Activated T-cell treated with anti-CD3 and anti-CD28 coated beads for 24 hours (primary cell): Measurements from ENCODE around the gene HHIPL2.

Experiments
- DNase-seq: peaks from one replicate; pipeline ENCODE4 v3.0.0-alpha.2; 2020; ENCODE audit warnings: low read depth

The HHIPL2 gene

GRCh38 chr1:222547944-222548671, at the start of gene HHIPL2:
Gene HHIPL2, minus strand, starts transcription at chr1:222548104. Its CDS starts 60 bp downstream, at chr1:222548044.
- no peak for DNase-seq

- no peak for DNase-seq
Measured at GRCh38 chr1:222596696-222597095, 48.8 kb upstream of the HHIPL2 start.

DNA sequence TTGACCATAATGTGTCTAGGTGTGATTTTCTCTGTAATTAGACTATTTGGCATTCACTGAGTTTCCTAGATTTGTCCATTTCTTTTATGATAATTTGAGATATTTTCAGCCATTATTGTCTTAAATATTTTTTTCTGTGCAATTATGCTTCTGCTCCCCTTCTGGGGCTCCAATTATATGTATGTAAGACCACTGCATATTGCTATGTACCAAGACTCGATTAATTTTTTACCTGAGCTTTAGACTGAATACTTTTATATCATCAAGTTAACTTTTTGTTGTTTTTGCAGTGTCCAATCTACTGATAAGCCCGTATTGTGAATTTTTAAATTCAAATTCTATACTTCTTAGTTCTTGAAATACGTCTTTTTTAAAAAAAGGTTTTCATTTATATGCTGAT, 46.9 kb upstream of the HHIPL2 start:
- no peak for DNase-seq

GRCh38 chr1:222592171-222592570, 44.3 kb upstream of the HHIPL2 start:
- DNase-seq = no peak

DNA sequence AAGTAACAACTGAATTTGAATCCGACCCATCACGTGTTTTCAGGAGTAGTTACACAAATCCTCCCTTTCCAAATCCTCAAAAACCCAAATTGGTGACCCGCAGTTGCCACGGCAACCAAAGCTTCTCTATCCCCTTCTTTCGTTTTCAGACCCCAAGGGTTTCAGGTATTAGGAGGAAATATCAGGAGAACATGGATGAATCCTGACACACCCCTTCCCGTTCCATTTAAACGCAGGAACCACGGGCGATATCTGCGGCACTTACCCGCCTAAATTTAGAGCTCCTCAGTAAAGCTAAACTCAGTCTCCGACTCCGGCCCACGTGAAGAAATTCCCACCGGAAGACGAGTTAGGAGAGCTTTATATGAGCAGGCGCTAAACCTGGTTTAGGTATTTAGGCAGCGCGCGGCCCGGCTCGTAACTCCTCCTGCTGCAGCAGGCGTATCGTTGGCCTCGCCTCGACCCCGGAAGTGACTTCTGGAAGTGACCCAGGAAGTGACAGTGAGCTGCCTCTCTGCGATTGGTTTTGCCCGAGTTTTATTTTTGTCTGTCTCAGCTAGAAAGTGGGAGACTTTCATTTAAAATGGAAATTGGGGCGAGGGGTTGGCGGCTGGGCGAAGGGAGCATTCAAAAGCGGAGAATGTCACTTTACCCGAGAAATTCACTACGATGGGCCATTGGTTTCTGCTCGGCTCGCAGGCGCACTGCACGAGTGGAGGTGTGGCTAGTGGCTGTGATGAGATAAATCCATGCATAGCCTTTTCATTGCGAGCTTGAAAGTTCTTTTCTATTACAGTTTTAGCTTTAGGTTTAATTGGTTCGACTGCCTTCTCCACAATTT, 41.8 kb upstream of the HHIPL2 start, which contains the start of gene TAF1A:
TSS of gene TAF1A (minus strand) at position 472 of the 841 bp plus-strand sequence.
- DNase-seq = peak; percentile 83

DNA sequence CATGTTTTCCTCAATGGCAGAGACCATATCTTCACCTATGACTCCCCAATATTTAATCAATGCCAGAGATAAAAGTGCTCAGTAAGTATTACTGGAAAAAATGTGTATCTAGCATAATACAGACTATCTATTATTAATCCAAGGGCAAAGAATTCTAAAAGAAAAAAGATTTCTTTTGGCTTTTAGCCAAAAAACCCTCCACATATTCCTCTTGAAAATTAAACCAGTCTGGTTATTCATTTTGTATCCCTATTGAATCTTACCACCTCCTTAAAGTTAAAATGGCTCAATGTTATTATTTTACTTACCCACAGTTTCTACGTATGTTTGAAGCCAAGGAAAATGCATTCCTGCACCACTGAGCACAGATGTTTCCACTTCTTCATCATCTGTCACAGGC, 40.2 kb upstream of the HHIPL2 start:
- no peak for DNase-seq

- DNase-seq = no peak
Measured at GRCh38 chr1:222586842-222587241, 38.9 kb upstream of the HHIPL2 start.

DNA sequence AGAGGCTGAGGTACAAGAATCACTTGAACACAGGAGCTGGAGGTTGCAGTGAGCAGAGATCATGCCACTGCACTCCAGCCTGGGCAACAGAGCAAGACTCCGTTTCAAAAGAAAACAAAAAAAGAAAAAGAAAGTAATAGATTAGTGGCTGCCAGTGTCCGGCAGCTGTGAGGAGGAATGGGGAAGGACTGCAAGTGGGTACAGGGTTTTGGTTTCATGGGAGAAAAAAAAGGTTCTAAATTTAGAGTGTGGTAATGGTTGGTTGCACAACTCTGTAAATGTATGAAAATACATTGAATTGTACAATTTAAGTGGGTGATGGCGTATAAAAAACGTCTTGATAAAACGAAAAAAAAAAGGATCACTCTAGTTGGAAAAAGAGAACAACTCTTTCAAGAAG, 35.2 kb upstream of the HHIPL2 start:
- DNase-seq = no peak

DNA sequence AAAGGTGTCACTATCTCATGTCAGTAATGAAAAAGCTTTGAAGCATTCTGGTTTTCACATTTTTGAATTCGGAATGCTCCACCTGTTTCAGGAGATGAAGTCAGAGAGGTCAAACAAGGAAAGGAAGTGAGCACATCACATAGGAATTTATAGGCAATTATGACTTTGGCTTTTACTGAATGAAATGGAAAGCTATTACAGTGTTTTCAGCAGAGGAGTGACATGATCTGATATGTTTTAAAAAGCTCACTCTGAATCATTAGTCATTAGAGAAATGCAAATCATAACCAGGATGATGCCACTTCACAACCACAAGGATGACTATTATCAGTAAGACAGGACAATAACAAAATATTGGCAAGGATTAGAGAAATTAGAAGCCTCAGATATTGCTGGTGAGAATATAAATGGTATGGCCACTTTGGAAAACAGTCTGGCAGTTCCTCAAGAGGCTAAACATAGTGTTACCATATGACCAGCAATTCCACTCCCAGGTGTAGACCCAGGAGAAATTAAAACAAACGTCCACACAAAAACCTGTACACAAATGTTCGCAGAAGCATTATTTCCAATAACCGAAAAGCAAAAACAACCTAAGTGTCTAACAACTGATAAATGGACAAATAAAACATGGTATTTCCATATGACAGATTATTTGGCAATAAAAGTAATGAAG, 34.3 kb upstream of the HHIPL2 start:
- DNase-seq = no peak

DNA sequence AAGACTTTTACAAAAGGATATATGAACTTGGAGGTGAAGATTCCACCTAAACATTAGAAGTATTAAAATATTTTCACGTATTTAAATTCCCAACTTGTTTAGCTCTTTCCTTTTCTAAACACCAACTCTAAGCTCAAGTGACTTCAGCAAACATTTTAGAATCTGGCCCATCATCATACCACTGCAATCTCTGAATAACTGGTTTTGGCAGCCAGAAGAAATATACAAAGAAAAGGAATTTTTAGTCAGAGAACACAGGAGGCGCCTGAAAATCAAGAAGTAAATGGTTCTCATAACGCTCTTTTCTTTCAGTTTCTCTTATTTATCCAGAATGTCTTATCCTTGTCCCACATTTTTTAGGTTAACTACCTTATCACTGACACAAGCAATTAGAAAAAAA, 31.4 kb upstream of the HHIPL2 start:
- DNase-seq = no peak

GRCh38 chr1:222570837-222571236, 22.9 kb upstream of the HHIPL2 start:
- no peak for DNase-seq

DNA sequence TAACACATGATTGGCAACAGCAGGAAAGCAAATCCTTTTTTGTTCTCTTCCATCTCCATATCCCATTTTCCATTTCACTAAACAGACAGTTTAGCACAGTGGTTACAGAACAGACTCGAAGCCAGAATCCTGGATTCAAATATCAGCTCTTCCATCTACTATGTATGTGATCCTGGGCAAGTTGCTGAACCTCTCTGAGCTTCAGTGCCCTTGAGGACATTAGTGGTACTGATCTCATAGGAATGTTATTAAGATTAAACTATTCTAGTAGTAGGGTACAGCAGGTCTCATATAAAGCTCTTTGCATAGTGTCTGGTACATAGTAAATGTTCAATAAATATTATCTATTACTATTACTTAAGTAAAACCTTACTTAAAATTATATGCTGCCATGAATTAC, 13.8 kb upstream of the HHIPL2 start:
- DNase-seq = no peak

DNA sequence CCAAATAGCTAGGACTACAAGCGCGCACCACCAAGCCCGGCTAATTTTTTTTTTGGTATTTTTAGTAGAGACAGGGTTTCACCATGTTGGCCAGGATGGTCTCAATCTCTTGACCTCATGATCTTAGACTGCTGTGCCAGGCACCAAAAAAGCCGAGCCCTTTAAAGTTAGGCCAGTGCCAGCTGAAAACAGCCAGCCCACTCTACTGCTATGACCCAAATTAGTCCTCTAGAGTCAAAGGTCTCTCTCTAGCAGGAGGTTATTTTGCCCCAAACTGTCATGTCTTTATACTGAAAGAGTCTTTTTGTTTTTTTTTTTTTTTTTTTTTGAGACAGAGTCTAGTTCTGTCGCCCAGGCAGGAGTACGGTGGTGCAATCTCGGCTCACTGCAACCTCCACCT, 9.7 kb upstream of the HHIPL2 start:
- no peak for DNase-seq

DNA sequence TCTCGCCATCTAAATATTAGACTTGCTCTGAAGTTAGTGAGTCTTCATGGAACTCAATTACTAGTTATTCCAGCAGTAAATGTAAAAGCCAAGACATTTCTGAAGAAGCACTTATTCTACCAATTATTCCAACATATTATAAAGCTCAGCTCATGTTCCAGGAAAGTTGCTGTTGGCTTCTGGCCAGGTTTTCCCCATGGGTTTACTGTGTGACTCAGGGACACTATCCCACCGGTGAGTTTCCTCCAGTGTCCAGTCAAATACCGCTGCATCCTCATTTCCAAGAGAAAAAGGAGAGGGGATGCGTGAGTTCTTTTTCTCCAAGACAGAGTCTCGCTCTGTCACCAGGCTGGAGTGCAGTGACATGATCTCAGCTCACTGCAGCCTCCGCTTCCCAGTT, 9.2 kb upstream of the HHIPL2 start:
- no peak for DNase-seq

DNA sequence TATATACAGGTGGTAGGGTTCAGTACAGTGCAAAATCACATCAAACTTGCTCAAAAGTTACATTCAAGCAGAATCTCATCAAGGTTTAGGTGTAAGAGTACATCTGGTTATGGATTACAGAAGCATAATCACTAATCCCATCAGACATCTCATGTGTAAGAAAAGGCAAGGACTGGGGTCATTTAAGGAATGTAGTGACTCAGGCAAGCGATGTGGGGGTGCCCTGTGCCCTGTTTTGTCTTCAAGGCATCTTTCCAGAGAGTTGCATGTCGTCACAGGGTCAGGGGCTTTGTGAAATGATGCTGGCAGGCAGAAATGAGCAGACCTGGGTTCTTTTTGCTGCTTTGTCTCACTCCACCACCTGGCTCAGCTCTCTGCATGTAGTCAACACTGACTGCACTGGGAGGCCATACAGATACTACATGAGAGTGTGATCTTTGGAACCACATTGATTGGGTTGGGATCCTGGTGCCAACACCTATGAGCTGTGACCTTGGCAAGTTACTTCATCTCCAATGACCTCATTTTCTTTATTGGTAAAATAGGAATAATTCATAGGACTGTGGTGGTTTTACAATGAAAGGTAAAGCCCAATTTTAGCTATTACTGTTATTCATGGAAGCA, 8.2 kb upstream of the HHIPL2 start:
- DNase-seq = no peak

- no peak for DNase-seq
Measured at GRCh38 chr1:222554177-222554576, 6.3 kb upstream of the HHIPL2 start.

DNA sequence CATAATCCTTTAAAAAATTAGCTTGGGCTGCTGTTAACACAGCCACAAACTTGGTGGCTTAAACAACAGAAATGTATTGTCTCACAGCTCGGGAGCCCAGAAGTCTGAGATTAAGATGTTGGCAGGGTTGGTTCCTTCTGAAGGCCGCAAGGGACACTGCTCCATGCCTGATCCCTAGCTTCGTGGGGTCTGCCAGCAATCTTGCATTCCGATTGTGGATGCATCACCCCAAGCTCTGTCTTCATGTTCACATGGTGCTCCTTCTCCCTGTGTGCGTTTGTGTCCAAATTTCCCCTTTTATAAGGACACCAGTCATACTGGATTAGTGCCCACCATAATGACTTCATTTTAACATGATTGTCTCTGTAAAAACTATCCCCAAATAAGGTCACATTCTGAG, 5.0 kb upstream of the HHIPL2 start:
- DNase-seq = no peak

DNA sequence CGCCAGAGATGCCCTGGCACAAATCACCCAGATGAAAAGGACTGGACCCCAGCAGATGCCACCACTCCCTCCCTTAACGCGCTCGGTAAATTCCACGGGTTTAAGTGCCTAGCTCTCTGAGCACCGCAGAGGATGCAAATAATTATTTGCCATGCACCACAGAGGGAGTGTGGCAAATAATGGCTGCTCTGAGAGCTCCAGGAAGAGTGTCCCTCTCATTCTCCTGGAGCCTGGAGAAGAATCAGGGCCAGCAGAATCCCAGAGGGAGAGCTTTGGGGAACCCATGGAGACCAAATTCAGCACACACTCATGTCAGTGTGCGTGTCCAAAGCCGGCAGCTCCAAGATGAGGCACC, 667 bp downstream of the HHIPL2 start:
- no peak for DNase-seq

GRCh38 chr1:222546548-222547259, 1.2 kb downstream of the HHIPL2 start:
- no peak for DNase-seq

DNA sequence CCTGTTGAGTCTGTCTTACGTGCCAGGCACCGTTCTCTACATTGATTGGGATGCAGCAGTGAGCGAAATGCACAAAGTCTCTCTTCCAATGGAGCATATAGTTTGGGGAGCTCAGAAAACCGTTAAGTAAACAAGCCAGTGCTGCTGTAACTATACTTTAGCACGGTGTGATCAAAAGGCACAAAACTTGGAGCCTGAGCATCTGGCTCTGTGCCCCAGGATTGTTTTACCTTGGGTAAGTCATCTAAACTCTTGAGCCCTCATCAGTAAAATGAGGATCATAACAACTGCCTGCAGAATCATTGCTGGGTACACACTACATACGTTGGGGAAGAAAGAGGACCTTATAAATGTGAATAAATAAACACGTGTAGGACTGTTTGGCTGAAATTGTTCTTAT, 1.8 kb downstream of the HHIPL2 start:
- DNase-seq = no peak

DNA sequence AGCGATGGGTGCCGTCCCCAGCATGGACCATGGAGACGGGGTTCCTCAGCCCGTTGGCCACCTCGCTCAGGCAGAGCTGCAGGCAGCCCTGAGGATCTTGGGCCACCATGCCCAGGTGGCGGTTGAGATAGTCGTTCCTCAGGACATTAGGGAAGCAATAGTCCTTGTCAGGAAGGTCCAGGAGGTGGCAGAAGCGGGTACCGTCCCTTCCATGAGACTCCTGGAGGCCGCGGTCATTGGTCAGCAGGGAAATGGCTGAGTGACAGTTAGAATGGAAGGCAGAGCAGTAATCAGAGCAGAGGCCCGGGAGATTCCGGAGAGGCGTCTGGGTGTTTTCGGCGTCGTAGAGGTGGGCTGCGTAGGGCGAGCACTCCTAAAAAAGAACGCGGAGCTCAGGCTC, 4.1 kb downstream of the HHIPL2 start:
- no peak for DNase-seq

GRCh38 chr1:222540598-222540995, 7.3 kb downstream of the HHIPL2 start:
- DNase-seq = no peak
